Pancreas (tissue), 10 donors: ENCODE measurements around the gene TOR1AIP1. TPM values are rescaled to one million over a fixed set of nuclear protein-coding genes. Genes with fewer than 3 reads are reported as not detected.

Experiments used
- ATAC-seq, 4 donors: fragments of 200-7000 bp; cut with Tn5 transposase; one replicate each; pipeline versions ENCODE4 v1.8.0 to v1.9.1; 2020; ENCODE audit warnings: mild to moderate bottlenecking in 4 of 4, moderate library complexity in 4 of 4
- DNase-seq, 6 donors: peaks; one replicate each; pipeline ENCODE4 v3.0.0-alpha.2; 2020
- FAIRE-seq: peaks from 2 replicates; lab custom pipeline; 2012; peaks lifted over from hg19 to GRCh38; lab: Jason Lieb, UNC
- H3K27ac ChIP-seq, 4 donors: fragments of 200-600 bp; sonication (generic); 1 replicate in 3 of 4; 2 replicates in 1 of 4; pipeline versions ENCODE4 v1.5.0 to v1.8.0; 2020
- H3K27me3 ChIP-seq, 4 donors: fragments of 200-600 bp; one replicate each; pipeline ENCODE4 v1.8.0; 2021
- H3K36me3 ChIP-seq, 3 donors: fragments of 200-600 bp; sonication (generic) in 1 of 3; one replicate each; pipeline versions ENCODE4 v1.5.0 to v1.8.0; 2020 to 2021
- H3K4me1 ChIP-seq, 3 donors: fragments of 200-600 bp; one replicate each; pipeline ENCODE4 v1.8.0; 2021
- H3K4me3 ChIP-seq, 4 donors: fragments of 200-600 bp; sonication (generic) in 2 of 4; one replicate each; pipeline versions ENCODE4 v1.5.0 to v1.8.0; 2020 to 2021
- H3K9me3 ChIP-seq, 4 donors: fragments of 200-600 bp; one replicate each; pipeline ENCODE4 v1.8.0; 2021
- WGBS, 2 donors: extraction: QIAGEN DNeasy Blood & Tissue Kit; methylation state at CpG; one replicate each; pipeline ENCODE4 v1.1.7; 2013; 5-methylcytosine and 5-hydroxymethylcytosine counted together
- intact Hi-C, 3 donors: fragments of 100-400 bp; cut with DNase I; formaldehyde crosslinking; loops; one replicate each; pipeline versions ENCODE4 v1.11.1 to v1.14.2; 2022
- polyA plus RNA-seq, 2 donors: library from polyadenylated mRNA; stranded (reverse); fragments of 200-250 nt; gene quantifications; one replicate each; pipeline ENCODE4 v1.2.3, GENCODE V29; 2013
- total RNA-seq, 6 donors: library from RNA; stranded (reverse); fragmentation: NEBNext Ultra II Directional in 4 of 6; extraction: Animal tissue kit (Norgen Biotek cat#: 25700) in 4 of 6; gene quantifications; one replicate each; pipeline versions ENCODE4 v1.2.1 to v1.2.4, GENCODE V29; 2021 to 2023
- TF ChIP-seq, protein P1 (sequence below), 4 donors: fragments of 200-600 bp; sonication (generic) in 3 of 4; IDR thresholded peaks; one replicate each; pipeline versions ENCODE4 v1.5.0 to v1.8.0; 2021; ENCODE audit warnings: antibody characterized with exemption in 4 of 4
- donor health status: healthy with polysubstance abuse.
- donor health status: DM: no; HTN: no; CAD: no; lungs with moderate emphysema.
- donor health status: DM: no; HTN: no; CAD: no.
- donor health status: control.
- donor health status: control.
- donor health status: Bipolar disorder and iron deficiency.
- donor health status: DM: yes; HTN: yes; CAD: no.
- donor health status: DM: no; HTN: no; CAD: no.
- donor health status: DM: no; HTN: no; CAD: no.
- donor health status: DM: yes; HTN: yes; CAD: no.

The TOR1AIP1 gene
- total and polyA plus RNA-seq, 8 donors, result 8.8 to 29.9 (median 19.0) TPM

DNA sequence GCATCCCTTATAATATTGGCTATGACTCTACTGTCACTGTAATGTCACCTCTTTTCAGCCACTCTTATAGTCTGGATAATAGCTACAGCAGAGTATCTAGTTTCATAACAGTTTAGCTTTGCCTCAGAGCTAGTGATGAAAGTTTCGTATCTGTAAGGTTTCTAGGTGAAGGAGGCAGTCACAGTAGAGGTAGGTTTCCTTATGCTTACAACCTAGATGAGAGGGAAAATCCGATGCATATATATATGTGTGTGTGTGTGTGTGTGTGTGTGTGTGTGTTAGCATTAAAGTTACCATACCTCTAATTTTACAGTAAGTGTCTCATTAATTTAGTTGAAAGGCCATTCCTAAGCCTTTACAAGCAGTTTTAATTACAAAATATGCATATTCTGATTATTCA, 2.3 kb upstream of the TOR1AIP1 start:
- 88 to 92% methylated on average over 2 of the region's 2 CpGs for WGBS, 2 donors
- no peaks in the 10 kb centered on the region for H3K27me3 ChIP-seq
- DNase-seq, result no peak
- H3K4me3 ChIP-seq, result no peak overlapping the region
- ATAC-seq, result no peak
- H3K9me3 ChIP-seq, result no peaks in the 10 kb centered on the region
- no peak for FAIRE-seq
- no peaks in the 10 kb centered on the region for H3K36me3 ChIP-seq
- intact Hi-C loops, result no loop called here
- TF ChIP-seq, protein P1, sequence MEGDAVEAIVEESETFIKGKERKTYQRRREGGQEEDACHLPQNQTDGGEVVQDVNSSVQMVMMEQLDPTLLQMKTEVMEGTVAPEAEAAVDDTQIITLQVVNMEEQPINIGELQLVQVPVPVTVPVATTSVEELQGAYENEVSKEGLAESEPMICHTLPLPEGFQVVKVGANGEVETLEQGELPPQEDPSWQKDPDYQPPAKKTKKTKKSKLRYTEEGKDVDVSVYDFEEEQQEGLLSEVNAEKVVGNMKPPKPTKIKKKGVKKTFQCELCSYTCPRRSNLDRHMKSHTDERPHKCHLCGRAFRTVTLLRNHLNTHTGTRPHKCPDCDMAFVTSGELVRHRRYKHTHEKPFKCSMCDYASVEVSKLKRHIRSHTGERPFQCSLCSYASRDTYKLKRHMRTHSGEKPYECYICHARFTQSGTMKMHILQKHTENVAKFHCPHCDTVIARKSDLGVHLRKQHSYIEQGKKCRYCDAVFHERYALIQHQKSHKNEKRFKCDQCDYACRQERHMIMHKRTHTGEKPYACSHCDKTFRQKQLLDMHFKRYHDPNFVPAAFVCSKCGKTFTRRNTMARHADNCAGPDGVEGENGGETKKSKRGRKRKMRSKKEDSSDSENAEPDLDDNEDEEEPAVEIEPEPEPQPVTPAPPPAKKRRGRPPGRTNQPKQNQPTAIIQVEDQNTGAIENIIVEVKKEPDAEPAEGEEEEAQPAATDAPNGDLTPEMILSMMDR (IDR thresholded peaks at IDR 0.05), result no peak
- H3K4me1 ChIP-seq, result peaks cover 18 to 46% (median 35%) of the 10 kb centered on the region in 3 donors
- no peak overlapping the region for H3K27ac ChIP-seq

DNA sequence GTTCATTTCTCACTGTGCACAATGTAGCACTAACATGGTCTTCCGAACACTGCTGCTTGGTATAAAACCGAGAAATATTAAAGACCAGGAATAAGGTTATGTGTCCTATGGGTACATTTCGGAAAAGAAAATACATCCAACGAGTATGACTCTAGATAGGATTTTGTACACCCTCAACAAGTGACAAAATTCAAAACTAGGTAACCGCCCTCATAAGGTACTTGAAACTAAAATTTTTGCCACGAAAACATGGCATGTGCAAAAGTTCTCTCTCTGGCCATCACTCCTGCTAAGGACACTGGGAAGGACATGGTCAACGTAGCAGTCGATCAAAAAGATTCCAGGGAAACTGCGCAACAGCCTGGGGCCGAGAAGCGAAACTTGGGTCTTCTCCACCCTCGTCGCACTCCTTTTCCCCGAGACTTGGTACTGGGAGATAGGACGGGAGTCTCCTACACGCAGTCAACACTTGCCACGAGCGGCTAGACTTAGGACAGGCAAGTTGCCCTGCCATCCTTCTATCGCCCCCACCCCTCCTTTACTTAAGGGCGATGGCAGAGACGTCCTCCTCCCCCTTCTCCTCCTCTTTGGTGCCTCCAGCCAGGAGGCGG, 338 bp upstream of the TOR1AIP1 start:
- no peak for FAIRE-seq
- TF ChIP-seq, protein P1 (IDR thresholded peaks at IDR 0.05), result no peak

GRCh38 chr1:179883040-179883744, 1.1 kb downstream of the TOR1AIP1 start:
- FAIRE-seq (no peak), ATAC-seq (no peak), DNase-seq (no peak)
- Histone ChIP-seq H3K9me3 (no peaks in the 10 kb centered on the region), H3K4me3 (peak overlapping the region; percentile 61 to 85 (median 76)), H3K36me3 (peaks cover 0 to 11% (median 0%) of the 10 kb centered on the region in 3 donors), H3K4me1 (peaks cover 10 to 51% (median 30%) of the 10 kb centered on the region in 3 donors), H3K27me3 (no peaks in the 10 kb centered on the region), H3K27ac (peak overlapping the region; percentile 99 to 100 (median 99))
- intact Hi-C loops, result no loop called here
- TF ChIP-seq, protein P1 (IDR thresholded peaks at IDR 0.05), result no peak
- 0% methylated on average over 24 to 26 of the region's 26 CpGs for WGBS, 2 donors

More for the DNA sequence above, 338 bp upstream of the TOR1AIP1 start:
- H3K27ac ChIP-seq, result peak overlapping the region; percentile 99 to 100 (median 99)
- peak in 2 of 6 donors; percentile 86 for DNase-seq
- peaks cover 10 to 48% (median 30%) of the 10 kb centered on the region in 3 donors for H3K4me1 ChIP-seq
- 0 to 1% methylated on average over 22 of the region's 22 CpGs for WGBS, 2 donors
- peaks cover 0 to 11% (median 0%) of the 10 kb centered on the region in 3 donors for H3K36me3 ChIP-seq
- H3K27me3 ChIP-seq, result no peaks in the 10 kb centered on the region
- H3K4me3 ChIP-seq, result peak overlapping the region; percentile 61 to 85 (median 76)
- intact Hi-C loops, result no loop called here
- peak in 2 of 4 donors; percentile 23 to 33 for ATAC-seq
- H3K9me3 ChIP-seq, result no peaks in the 10 kb centered on the region

GRCh38 chr1:179883745-179884138, 1.7 kb downstream of the TOR1AIP1 start:
- intact Hi-C loops, result no loop called here
- no peak for ATAC-seq
- FAIRE-seq, result no peak
- peaks cover 10 to 45% (median 30%) of the 10 kb centered on the region in 3 donors for H3K4me1 ChIP-seq
- no peak for DNase-seq
- WGBS, 2 donors, result 12 to 24% methylated on average over 4 of the region's 4 CpGs
- TF ChIP-seq, protein P1 (IDR thresholded peaks at IDR 0.05), result no peak
- peak overlapping the region in 2 of 4 donors; percentile 99 to 100 for H3K27ac ChIP-seq
- peaks cover 0 to 11% (median 0%) of the 10 kb centered on the region in 3 donors for H3K36me3 ChIP-seq
- no peaks in the 10 kb centered on the region for H3K27me3 ChIP-seq
- H3K9me3 ChIP-seq, result no peaks in the 10 kb centered on the region
- H3K4me3 ChIP-seq, result peak overlapping the region; percentile 61 to 85 (median 76)
